ENCODE results near the gene TEX53.
A peak's percentile ranks its signal among the peaks of the same experiment; 100 is the strongest.

TEX53 gene

DNA sequence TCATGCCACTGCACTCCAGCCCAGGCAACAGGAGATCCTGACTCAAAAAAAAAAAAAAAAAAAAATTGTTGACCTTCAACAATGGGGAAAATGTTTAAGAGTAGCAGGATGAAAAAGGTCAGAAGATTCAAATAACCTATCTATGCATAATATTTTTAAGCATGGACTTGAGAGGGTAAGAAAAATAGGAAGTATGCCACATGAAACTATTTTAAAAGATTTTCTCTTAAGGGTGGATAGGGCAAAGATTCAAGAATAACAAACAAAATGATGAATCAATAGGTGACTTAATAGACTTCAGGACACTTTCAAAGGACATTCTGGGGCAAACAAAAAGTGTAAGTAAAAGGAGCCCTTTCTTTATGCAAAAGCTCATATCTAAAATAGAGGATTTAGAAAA, 21.2 kb upstream of the TEX53 start:
- DNase-seq: no peak

GRCh38 chr9:114678130-114678529, 20.5 kb upstream of the TEX53 start:
- no peak for DNase-seq

- peak; percentile 88 for DNase-seq
Measured at GRCh38 chr9:114677418-114677817, 19.8 kb upstream of the TEX53 start.

- DNase-seq: no peak
Measured at GRCh38 chr9:114676901-114677300, 19.3 kb upstream of the TEX53 start.

DNA sequence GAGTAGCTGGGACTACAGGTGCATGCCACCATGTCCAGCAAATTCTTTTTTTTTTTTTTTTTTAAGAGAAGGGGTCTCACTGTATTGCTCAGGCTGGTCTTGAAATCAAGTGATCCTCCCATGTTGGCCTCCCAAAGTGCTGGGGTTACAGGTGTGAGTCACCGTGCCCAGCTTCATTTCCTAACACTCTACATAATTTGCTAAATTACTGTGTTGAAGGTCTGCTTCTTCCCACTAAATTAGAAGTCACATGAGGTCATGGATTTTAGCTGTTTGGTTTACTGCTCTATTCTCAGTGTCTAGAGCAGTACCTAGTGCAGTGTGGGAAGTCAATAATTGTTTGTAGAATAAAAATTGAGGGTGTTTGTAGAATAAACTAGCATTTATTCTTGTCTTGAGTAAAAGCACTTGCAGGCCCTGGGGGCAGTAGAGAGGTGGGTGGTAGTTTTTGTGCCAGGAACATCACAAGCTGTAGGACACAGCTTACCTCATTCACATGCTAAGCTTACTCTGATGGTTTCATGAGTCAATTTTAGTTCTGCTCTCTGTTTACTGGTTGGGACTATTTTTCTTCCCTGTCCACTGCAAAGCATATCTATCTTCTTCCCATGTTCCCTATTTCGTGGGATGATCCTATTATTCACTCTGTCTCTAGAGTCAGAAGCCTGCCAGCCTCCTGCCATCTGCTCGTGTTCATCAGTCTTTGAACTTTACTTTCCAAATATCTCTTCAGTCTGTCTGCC, 17.4 kb upstream of the TEX53 start:
- DNase-seq: peak; percentile 62

- DNase-seq: no peak
Measured at GRCh38 chr9:114674076-114674797, 16.6 kb upstream of the TEX53 start.

DNA sequence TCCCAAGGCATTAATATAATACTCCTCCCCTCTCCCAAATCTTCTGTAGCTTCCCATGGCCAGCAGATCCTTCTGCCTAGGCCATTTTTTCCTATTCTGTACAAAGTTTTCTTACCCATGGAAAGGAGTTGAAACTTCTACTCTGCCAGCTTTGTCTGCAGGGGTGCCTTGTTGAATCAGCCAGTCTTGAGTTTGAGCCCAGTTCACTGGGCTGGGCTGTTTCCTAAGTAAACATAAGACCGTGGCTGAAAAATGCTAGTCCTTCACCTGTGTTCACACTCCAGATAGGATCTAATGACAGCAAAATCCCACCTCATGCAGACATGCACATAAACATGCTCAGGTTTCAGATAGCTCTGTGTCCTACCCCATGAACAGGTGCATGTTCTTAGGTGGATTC, 14.0 kb upstream of the TEX53 start:
- DNase-seq: peak; percentile 59

- DNase-seq: no peak
Measured at GRCh38 chr9:114669961-114670360, 12.4 kb upstream of the TEX53 start.

DNA sequence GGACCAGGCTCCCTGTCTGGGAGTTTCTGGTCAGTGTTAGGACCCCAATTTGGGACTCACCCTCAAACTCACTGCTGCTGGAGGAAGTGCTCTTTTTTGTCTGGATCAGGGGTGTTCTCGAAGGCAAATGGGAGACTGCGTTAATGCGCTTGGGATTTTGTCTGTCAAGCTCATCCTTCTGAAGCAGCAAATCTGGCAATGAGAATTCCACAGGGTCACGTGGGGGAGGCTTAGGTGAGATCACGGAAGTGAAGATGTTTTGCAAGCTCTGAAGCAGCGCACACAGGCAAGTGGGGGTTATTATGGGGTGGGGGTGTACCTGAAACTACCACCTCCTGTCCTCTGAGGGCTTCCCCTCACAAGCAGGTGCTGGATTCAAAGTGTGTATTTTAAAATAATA, 10.5 kb upstream of the TEX53 start:
- DNase-seq: no peak

DNA sequence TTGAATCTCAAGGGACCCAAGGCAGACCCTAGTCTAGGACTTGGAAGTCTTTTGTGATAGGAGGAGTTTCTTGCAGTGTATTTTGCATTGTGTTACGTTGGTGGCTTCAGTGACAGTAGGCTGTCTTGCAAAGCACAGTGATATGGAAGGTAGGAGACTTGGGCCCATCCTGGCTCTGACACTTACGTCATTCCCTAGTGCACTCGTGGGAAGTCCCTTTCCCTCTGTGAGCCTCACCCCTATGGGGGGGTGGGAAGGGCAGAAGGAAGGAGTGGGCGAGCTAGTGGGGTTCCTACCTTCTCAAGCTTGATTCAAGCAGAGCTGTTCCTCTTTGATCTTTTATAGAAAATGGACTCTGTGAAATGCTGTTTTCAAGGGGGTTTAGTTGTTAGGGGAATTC, 9.2 kb upstream of the TEX53 start:
- no peak for DNase-seq

DNA sequence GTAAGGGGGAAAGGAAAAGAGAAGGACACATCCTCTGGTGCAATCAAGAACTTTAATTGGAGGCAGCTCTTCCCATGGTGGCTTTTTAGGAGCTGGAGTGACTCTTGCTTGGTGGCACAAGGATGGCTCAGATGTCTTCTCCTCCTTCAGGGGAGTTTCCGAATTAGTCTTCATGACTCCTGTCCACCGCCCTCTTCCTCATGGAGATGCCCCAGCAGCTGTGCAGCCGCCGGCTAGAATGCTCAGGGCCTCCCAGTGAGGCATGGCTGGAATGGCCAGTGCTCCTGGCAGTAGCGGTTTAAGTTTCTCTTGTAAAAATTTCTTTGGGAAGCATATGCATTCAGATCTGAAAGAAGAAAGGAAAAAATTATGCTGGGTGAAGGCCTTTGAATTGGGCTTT, 8.8 kb upstream of the TEX53 start:
- DNase-seq: no peak

DNA sequence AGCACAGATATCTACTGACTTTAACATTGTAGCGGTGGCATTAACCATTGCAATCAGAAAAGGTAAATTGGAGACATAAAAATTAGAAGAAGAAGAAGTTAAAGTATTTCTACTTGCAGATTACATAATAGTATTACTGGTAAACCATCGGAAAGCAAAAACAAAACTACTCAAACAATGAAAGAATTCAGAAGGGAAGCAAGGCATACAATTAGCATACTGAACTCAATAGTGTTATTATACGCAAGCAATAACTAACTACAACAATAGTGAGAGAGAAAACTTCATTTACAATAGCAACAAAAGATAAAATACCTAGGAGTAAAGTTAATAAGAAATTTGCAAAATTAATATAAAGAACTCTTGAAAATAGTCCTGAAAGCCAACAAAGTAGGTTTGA, 6.6 kb upstream of the TEX53 start:
- DNase-seq: no peak

GRCh38 chr9:114662081-114662989, 4.7 kb upstream of the TEX53 start:
- DNase-seq: peak; percentile 75

GRCh38 chr9:114656301-114656700, 1.3 kb downstream of the TEX53 start:
- DNase-seq: no peak

GRCh38 chr9:114655689-114656088, 1.9 kb downstream of the TEX53 start:
- DNase-seq: no peak

DNA sequence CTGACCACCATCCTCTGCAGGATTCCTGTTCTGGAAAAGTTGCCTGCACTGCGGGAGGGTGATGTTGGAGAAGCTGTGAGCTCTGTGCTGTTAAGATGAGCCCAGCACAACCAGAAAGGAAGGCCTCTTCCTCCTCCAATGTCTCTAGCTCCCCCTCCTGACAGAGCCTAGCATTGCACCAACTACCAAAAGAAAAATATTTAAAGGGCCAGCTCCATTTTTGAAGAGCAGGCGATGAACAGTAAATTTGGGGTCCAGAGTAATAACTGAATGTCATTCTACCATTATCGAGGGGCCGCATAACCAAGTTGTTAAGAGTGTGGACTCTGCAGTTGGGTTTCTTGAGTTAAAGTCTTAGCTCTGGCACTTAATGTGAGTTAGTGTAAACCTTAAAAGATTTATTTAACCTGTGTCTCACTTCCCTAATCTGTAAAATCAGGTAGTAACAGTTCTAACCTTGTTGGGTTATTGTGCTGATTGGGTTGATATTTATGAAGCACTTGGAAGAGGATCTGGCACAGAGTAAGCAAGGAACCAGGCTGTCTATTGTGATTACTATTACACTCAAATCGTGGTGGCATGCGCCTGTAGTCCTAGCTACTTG, 3.9 kb downstream of the TEX53 start:
- DNase-seq: peak; percentile 86

DNA sequence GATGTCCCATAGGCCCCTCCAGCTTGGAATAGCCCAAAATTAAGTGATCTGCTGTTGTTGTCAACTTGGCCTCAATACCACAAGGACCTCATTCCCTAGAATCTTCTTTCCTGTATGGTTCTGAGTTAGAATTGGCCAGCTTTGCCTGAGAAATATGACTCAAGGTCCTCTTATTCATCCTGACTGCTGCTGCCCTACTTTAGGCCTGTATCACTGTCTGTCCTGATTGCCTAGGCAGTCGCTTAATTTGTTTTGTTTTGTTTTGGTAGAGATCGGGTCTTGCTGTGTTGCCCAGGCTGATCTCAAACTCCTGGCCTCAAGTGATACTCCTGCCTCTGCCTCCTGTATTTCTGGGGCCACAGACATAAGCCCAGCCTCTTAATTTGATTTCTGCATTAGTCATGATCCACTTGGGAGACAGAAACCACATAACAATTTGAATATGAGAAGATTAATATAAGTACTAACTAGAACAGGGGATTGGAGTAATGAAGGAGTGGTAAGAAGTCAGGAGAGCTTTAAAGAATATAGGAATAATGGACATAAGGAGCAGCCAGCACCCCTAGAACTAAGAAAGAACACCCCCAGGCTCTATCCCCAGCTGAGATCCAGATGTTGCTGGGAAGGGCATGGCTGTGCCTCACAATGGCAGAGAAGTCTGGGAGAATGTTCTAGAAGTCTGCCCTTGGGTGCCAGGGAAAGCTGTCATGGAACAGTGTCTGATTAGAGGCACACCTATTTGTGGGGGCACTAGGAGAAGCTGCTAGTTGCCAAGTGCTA, 4.6 kb downstream of the TEX53 start:
- no peak for DNase-seq

GRCh38 chr9:114643896-114644295, 13.7 kb downstream of the TEX53 start:
- no peak for DNase-seq

- DNase-seq: no peak
Measured at GRCh38 chr9:114643001-114643400, 14.6 kb downstream of the TEX53 start.

DNA sequence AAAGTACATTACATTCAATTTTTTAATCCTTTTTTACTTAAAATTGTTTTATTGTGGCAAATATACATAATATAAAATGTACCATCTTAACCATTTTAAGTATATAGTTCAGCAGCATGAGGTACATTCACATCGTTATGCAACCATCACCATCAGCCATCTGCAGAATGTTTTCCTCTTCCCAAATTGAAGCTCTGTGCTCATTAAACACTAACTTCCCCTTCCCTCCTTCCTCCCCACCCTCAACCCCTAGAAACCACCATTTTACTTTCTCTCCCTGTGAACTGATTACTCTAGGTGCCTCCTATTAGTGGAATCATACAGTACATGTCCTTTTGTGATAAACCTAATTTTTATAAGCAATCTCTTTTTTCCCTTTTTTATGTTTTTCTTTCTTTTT, 15.6 kb downstream of the TEX53 start:
- no peak for DNase-seq

DNA sequence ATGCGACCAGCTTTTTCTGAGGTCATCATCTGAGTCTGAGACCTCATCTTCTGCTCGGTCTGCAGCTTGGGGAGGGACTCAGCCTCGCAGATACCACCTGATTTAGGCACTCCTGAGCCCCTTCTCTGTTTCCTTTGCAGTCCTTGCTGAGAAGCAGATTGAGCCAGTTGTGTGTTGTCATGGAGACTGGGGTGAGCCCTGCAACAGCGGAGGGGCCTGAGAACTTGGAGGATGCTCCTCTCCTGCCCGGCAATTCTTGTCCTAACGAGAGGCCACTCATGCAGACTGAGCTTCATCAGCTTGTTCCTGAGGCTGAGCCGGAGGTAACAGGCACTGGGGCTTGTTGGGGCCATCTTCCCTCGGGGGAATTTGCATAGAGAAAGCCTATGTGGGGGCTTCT, 19.2 kb downstream of the TEX53 start:
- no peak for DNase-seq

DNA sequence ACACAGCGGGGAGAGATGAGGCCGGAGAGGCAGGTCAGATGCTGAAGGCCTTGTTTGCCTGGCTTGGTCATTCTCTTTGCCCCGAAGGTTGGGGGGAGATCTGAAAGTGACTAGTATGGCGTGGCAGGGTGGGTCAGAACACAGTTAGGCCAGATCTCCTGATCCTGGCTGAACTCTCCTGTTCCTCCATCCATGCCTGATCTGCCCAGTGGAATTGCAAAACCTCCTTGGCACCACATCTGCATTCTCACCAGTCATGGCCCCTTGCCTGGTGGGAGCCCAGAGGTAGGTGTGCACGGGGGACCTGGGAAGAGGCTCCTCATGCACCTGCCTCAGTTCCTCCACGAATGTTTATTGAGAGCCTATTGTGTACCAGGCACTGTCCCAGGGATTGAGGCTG, 23.2 kb downstream of the TEX53 start:
- DNase-seq: no peak

All from NCI-H69 (cell line).